Renal cortex interstitium (tissue), 11 donors: ENCODE data around the gene NCAPH2. TPM values are rescaled to one million over a fixed set of nuclear protein-coding genes. Genes with fewer than 3 reads are reported as not detected.
A peak's percentile ranks its signal among the peaks of the same experiment; 100 is the strongest.

Experiments
- DNase-seq, 11 donors: peaks; one replicate each; pipeline ENCODE4 v3.0.0-alpha.2; 2013; ENCODE audit warnings: low read depth in 9 of 11, low spot score in 4 of 11; ENCODE audit errors: extremely low read depth in 1 of 11
- polyA plus RNA-seq, 3 donors: library from polyadenylated mRNA; unstranded; fragments of 120-200 nt; gene quantifications; one replicate each; pipeline ENCODE4 v1.2.1, GENCODE V29; 2013; ENCODE audit not compliant: insufficient read length in 3 of 3

Gene NCAPH2
- polyA plus RNA-seq, 3 donors = 39.6 to 53.9 (median 50.3) TPM

- no peak for DNase-seq
Observed at GRCh38 chr22:50471197-50471847, 36.7 kb upstream of the NCAPH2 start.

DNA sequence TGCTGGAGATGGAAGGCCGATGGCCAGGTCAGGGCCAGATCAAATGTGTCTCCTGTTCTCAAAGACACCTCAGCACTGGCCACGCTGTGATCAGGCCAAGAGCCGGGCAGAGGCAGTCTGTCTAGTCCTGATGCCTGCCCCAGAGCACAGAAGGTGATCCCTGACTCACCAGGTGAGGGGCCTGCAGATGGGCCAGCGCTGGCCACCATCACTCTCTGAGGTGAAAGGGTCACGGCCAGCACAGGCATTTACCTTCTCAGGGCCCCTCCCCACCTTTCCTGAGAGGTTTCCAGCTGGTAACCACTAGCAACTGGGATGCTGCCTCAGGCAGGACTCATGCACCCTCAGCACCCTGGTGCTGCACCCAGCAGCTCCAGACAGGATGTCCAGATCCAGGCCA lies 36.1 kb upstream of the NCAPH2 start:
- DNase-seq = no peak

- no peak for DNase-seq
Observed at GRCh38 chr22:50473088-50473487, 34.9 kb upstream of the NCAPH2 start.

DNA sequence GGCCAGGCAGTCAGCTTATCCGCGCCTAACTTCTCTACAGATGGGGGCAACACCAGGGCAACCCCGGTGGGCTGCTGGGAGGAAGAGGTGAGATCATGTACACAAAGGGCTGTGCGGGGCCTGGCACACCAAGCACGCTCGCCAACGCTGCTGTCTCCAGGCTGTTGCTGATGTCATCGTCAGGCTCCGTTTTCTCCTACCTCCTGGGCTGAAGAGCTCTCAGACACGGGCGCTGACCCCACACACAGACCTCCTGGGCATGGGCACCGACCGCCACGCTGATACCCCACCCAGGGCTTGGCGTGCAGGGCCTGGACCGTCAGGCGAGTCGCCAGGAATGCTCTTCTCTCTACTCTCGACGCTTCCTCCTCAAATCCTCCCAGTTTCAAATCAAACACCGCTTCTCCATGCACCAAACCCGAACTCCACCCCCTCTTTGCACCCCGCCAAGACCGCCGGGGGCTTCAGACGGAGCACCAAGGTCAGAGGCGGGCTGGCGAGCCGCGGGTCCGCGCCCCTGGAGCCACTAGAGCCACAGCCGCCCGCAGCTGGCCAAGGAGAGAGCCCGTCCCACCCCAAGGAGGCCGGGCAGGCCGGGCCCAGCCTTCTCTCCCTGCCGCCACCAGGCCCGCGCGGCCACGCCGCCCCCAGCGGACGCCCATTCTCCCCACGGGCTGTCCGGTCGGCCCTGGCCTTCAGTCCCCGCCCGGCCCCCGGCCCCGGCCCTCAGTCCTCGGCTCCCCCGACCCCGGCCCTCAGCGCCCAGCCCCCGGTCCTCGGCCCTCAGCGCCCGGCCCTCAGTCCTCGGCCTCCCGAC lies 34.0 kb upstream of the NCAPH2 start:
- no peak for DNase-seq

GRCh38 chr22:50474710-50475651 lies 33.0 kb upstream of the NCAPH2 start, which contains the start of gene SBF1:
SBF1 (minus strand) TSS chr22:50475035; CDS start chr22:50474840, 195 bp downstream.
- peak; percentile 74 to 92 (median 89) for DNase-seq

DNA sequence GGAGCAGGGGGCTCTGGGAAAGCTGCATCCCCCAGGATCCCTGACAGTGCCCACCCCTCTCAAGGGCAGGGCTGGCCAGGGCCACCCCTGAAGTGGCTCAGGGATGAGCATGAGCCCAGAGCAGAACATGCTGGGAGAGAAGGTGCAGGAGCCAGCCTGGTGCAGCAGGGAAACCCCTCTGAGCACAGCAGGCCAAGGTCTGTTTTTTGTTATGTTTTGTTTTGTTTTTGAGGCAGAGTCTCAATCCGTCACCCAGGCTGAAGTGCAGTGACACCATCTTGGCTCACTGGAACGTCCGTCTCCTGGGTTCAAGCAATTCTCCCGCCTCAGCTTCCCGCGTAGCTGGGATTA lies 32.4 kb upstream of the NCAPH2 start:
- DNase-seq = no peak

GRCh38 chr22:50476868-50477267 lies 31.2 kb upstream of the NCAPH2 start:
- no peak for DNase-seq

- DNase-seq = no peak
Observed at GRCh38 chr22:50477923-50478322, 30.1 kb upstream of the NCAPH2 start.

- DNase-seq = no peak
Observed at GRCh38 chr22:50479721-50480120, 28.3 kb upstream of the NCAPH2 start.

- DNase-seq = no peak
Observed at GRCh38 chr22:50481045-50481439, 27.0 kb upstream of the NCAPH2 start.

GRCh38 chr22:50481440-50482106 lies 26.5 kb upstream of the NCAPH2 start, which contains the start of gene ADM2:
ADM2 (plus strand) TSS chr22:50481543; CDS start chr22:50481848, 305 bp downstream.
- DNase-seq = no peak

GRCh38 chr22:50482107-50483074 lies 25.6 kb upstream of the NCAPH2 start:
- DNase-seq = no peak

GRCh38 chr22:50483106-50483505 lies 24.9 kb upstream of the NCAPH2 start:
- no peak for DNase-seq

DNA sequence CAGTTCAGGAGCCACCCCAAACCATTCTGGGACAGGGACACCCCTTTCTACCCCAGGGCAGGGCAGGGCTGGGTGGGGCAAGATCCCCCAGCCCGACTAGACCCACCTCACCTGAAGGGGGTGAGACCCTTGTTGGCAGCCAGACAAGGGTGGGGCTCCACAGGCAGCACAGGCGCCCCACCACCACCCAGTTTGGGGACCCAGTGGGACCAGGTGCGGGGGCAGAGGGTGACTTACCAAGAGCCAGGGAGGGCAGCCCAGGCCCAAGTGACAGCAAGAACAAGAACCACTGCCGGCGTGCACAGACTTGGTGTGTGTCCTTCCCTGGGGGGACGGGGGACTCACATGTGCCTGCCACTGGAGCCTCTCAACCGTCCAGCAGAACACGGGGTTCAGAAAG lies 24.5 kb upstream of the NCAPH2 start:
- DNase-seq = no peak

DNA sequence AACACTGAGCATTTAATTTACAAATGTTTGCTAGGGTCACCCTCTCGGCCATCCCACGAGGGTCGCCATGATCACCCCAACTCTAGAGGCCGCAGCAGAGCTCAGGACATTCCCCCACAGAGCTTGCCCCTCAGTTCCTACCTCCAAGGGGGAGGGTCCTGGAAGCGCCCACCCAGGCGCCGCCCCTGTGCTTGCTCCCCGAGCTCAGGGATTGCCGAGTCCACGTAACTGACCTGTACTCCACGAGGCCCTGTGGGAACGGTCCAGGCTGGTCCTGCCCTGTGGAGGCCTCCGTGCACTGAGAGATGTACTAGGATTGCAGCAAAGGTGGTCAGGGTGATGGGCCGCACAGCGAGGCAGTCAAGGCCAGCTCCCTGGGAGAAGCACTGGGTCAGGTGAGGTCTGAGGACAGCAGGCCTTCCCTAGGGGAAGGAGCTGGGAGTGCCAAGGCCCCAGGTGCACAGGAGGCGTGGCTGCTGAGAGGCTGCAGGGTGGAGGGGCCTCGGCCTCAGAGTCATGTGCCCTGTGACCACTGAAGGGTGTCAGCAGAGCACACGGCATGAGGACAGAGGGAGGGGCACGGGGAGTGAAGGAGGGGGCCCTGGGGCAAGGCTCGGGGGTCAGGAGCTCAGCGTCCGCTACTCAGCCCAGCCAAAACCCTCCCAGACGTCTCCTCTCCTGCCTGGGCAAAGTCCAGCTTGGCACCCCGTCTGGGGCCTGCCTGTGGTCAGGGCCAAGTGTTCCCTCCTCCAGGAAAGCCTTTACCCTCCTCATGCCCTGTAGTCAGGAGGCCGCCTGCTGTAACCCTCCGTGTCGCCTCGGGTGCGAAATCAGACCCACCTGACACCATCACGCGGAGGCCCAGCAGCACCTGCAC lies 23.8 kb upstream of the NCAPH2 start:
- peak in 1 of 11 donors; percentile 55 for DNase-seq

DNA sequence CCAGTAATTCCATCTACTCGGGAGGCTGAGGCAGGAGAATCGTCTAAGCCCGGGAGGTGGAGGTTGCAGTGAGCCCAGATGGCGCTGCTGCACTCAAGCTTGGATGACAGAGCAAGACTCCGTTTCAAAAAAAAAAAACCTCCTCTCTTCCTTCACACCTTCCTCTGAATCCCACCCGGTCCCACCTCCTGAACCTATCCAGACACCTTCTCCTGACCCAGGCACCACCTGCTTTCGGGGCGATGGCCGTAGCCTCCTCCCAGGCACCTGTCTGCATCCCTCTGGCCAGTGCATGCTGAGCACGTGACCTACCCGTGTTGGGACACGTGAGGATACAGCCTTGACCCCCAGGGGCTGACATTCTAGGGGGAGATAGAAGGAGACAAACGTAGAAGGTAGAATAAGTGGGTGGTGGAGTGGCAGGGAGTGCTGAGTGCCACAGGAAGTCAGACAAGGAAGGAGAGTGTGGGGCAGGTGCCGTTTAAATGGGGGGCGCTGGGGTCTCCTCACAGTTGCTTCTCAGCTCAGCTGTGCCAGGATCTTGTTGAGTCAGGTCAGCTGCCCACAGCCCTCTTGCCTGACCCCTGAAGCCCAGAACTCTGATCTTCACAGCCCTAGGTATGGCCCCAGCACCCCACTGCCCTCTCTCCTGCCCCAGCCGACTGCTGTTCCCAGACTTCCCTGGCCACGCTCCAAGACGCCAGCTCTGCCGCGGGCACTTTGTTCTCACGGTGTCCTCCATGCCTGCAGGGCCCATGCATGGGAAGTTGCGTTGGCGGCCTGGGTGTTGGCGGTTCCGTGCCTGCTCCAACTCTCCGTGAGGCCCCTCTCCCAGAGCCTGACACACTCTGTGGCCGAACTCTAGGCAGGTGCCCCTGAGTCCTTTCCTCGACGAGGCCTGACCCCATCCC lies 22.5 kb upstream of the NCAPH2 start:
- no peak for DNase-seq
